ENCODE measurements around the gene SEPTIN2. TPM values are rescaled to one million over a fixed set of nuclear protein-coding genes. Genes with fewer than 3 reads are reported as not detected.
"Not testable (repeated sequence)": the region's sequence is repeated elsewhere in the genome, so short reads cannot be mapped to it uniquely, and the experiment has no call there.

The SEPTIN2 gene
- total and polyA plus RNA-seq, 2 donors (not counting 3 experiments of a cell fraction or from before 2014, with no cell fraction given), result 427 to 512 TPM

GRCh38 chr2:241373446-241373845 lies 57.7 kb downstream of the SEPTIN2 start:
- Histone ChIP-seq H2AFZ (ENCODE audit: low read depth, low read length) (no peak overlapping the region), H3K4me1 (ENCODE audit: control insufficient read depth, extremely low read depth, insufficient read depth, low read length) (no peaks in the 10 kb centered on the region), H4K20me1 (replicated peaks; ENCODE audit: control insufficient read depth, extremely low read depth, insufficient read depth, low read length) (no peaks in the 10 kb centered on the region), H3K27ac (ENCODE audit: insufficient read depth, low read depth, low read length) (no peak overlapping the region), H3K79me2 (ENCODE audit: control insufficient read depth, insufficient read depth, low read length) (peaks cover 8% of the 10 kb centered on the region), H3K4me3 (replicated peaks in 1 of 3; ENCODE audit: insufficient read depth in 1 of 3, low read depth in 1 of 3, low read length in 3 of 3) (no peak overlapping the region), H3K27me3 (ENCODE audit: control insufficient read depth in 2 of 2, insufficient read depth in 2 of 2, low read length in 2 of 2) (no peaks in the 10 kb centered on the region), H3K4me2 (ENCODE audit: insufficient read depth, low read length) (no peak overlapping the region), H3K9me3 (replicated peaks; ENCODE audit: control insufficient read depth, insufficient read depth, low read length) (no peaks in the 10 kb centered on the region), H3K9me1 (replicated peaks; ENCODE audit: control insufficient read depth, extremely low read depth, insufficient read depth, low read length) (no peaks in the 10 kb centered on the region), H3K36me3 (ENCODE audit: control insufficient read depth in 2 of 2, extremely low read depth in 1 of 2, insufficient read depth in 2 of 2, low read length in 2 of 2) (peaks cover 0 to 9% of the 10 kb centered on the region in 2 experiments), H3K9ac (replicated peaks; ENCODE audit: extremely low read depth, insufficient read depth, low read length) (no peak overlapping the region)
- FAIRE-seq (no peak), DNase-seq (ENCODE audit: low read depth, low spot score) (no peak)
- no TSS peak for BruUV-seq (replicated peaks)
- intact Hi-C loops (cut with micrococcal nuclease), result no loop called here
- dilution Hi-C loops (cut with MboI; ENCODE audit: extremely low pct_ligation_motif_present, low sequenced_read_pairs), result no loop called here
- ChIA-PET CTCF (no interaction called here), POLR2A (no interaction called here)
- TF ChIP-seq EZH2 (IDR thresholded peaks at IDR 0.05; ENCODE audit: borderline replicate concordance, low read depth, low read length, severe bottlenecking), result no peak
- TF ChIP-seq MAX (IDR thresholded peaks at IDR 0.05; ENCODE audit: insufficient read depth, insufficient read length), result no peak
- no peak for TF ChIP-seq FOS (IDR thresholded peaks at IDR 0.05; ENCODE audit: borderline replicate concordance, insufficient read depth, low read length)
- no peak for TF ChIP-seq GATA2 (IDR thresholded peaks at IDR 0.05; ENCODE audit: insufficient read depth, insufficient read length, low read depth, low read length)
- no peak for TF ChIP-seq POLR2A (IDR thresholded peaks at IDR 0.05; ENCODE audit: low read depth, low read length)
- TF ChIP-seq JUN (IDR thresholded peaks at IDR 0.05; ENCODE audit: borderline replicate concordance, insufficient read depth, insufficient read length, low read depth), result no peak
- TF ChIP-seq, protein P1, sequence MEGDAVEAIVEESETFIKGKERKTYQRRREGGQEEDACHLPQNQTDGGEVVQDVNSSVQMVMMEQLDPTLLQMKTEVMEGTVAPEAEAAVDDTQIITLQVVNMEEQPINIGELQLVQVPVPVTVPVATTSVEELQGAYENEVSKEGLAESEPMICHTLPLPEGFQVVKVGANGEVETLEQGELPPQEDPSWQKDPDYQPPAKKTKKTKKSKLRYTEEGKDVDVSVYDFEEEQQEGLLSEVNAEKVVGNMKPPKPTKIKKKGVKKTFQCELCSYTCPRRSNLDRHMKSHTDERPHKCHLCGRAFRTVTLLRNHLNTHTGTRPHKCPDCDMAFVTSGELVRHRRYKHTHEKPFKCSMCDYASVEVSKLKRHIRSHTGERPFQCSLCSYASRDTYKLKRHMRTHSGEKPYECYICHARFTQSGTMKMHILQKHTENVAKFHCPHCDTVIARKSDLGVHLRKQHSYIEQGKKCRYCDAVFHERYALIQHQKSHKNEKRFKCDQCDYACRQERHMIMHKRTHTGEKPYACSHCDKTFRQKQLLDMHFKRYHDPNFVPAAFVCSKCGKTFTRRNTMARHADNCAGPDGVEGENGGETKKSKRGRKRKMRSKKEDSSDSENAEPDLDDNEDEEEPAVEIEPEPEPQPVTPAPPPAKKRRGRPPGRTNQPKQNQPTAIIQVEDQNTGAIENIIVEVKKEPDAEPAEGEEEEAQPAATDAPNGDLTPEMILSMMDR (IDR thresholded peaks at IDR 0.05; ENCODE audit: extremely low read depth in 1 of 2, insufficient read depth in 1 of 2, low read depth in 1 of 2, low read length in 2 of 2), result no peak
- TF ChIP-seq POLR2AphosphoS5 (IDR thresholded peaks at IDR 0.05; ENCODE audit: insufficient read depth, low read depth, low read length), result no peak
- no peak for TF ChIP-seq MYC (IDR thresholded peaks at IDR 0.05; ENCODE audit: low read depth, low read length)

DNA sequence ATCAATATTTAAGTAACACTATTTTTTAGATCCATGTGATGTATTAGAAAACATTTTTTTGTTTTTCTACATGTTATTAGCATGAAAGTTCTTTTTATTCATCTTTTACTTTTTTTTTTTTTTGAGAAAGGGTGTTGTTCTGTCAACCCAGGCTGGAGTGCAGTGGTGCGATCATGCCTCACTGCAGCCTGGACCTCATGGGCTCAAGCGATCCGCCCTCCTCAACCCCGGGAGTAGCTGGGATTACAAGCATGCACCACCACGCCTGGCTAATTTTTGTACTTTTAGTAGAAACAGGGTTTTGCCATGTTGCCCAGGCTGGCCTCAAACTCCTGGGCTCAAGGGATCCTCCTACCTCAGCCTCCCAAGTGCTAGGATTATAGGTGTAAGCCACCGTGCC lies 58.2 kb downstream of the SEPTIN2 start:
- H2AFZ ChIP-seq (ENCODE audit: low read depth, low read length); POLR2A ChIA-PET; DNase-seq (ENCODE audit: low read depth, low spot score); H3K27ac ChIP-seq (ENCODE audit: insufficient read depth, low read depth, low read length); CTCF ChIA-PET; dilution Hi-C loops (cut with MboI; ENCODE audit: extremely low pct_ligation_motif_present, low sequenced_read_pairs); H3K36me3 ChIP-seq (ENCODE audit: control insufficient read depth in 2 of 2, extremely low read depth in 1 of 2, insufficient read depth in 2 of 2, low read length in 2 of 2); H4K20me1 ChIP-seq (replicated peaks; ENCODE audit: control insufficient read depth, extremely low read depth, insufficient read depth, low read length); H3K9me3 ChIP-seq (replicated peaks; ENCODE audit: control insufficient read depth, insufficient read depth, low read length); FAIRE-seq; H3K9me1 ChIP-seq (replicated peaks; ENCODE audit: control insufficient read depth, extremely low read depth, insufficient read depth, low read length); H3K9ac ChIP-seq (replicated peaks; ENCODE audit: extremely low read depth, insufficient read depth, low read length); H3K4me3 ChIP-seq (replicated peaks in 1 of 3; ENCODE audit: insufficient read depth in 1 of 3, low read depth in 1 of 3, low read length in 3 of 3); H3K4me1 ChIP-seq (ENCODE audit: control insufficient read depth, extremely low read depth, insufficient read depth, low read length); intact Hi-C loops (cut with micrococcal nuclease); BruUV-seq (replicated peaks); H3K27me3 ChIP-seq (ENCODE audit: control insufficient read depth in 2 of 2, insufficient read depth in 2 of 2, low read length in 2 of 2); H3K4me2 ChIP-seq (ENCODE audit: insufficient read depth, low read length); H3K79me2 ChIP-seq (ENCODE audit: control insufficient read depth, insufficient read depth, low read length): not testable (repeated sequence)
